Measurements from ENCODE around the gene IBA57.

The IBA57 gene

GRCh38 chr1:228176024-228176395, 10.4 kb downstream of the IBA57 start:
- no peaks in the 10 kb centered on the region for H4K20me1 ChIP-seq (ENCODE audit: insufficient read depth)
- H3K27me3 ChIP-seq (ENCODE audit: insufficient read depth, low read depth), result no peaks in the 10 kb centered on the region
- H3K4me3 ChIP-seq (IDR thresholded peaks at IDR 0.05; ENCODE audit: insufficient read depth, low read depth, low read length), result no peak overlapping the region
- no peak overlapping the region for H3K9ac ChIP-seq
- H3K36me3 ChIP-seq (ENCODE audit: insufficient read depth), result no peaks in the 10 kb centered on the region
- H3K4me1 ChIP-seq (ENCODE audit: low read depth, poor library complexity, severe bottlenecking), result no peaks in the 10 kb centered on the region
- H3K27ac ChIP-seq, result no peak overlapping the region
- H2AFZ ChIP-seq (ENCODE audit: low read depth), result no peak overlapping the region
- no peak for TF ChIP-seq CTCF (conservative IDR thresholded peaks at IDR 0.05; ENCODE audit: low read depth, low read length)
- H3K79me2 ChIP-seq (ENCODE audit: insufficient read depth, low read depth), result no peaks in the 10 kb centered on the region
- H3K4me2 ChIP-seq, result no peak overlapping the region

GRCh38 chr1:228176461-228177182, 11.0 kb downstream of the IBA57 start:
- H3K79me2 ChIP-seq (ENCODE audit: insufficient read depth, low read depth), result no peaks in the 10 kb centered on the region
- H3K4me3 ChIP-seq (IDR thresholded peaks at IDR 0.05; ENCODE audit: insufficient read depth, low read depth, low read length), result no peak overlapping the region
- no peak for TF ChIP-seq CTCF (conservative IDR thresholded peaks at IDR 0.05; ENCODE audit: low read depth, low read length)
- no peaks in the 10 kb centered on the region for H3K36me3 ChIP-seq (ENCODE audit: insufficient read depth)
- H3K4me1 ChIP-seq (ENCODE audit: low read depth, poor library complexity, severe bottlenecking), result no peaks in the 10 kb centered on the region
- H3K27ac ChIP-seq, result no peak overlapping the region
- no peak overlapping the region for H2AFZ ChIP-seq (ENCODE audit: low read depth)
- H3K4me2 ChIP-seq, result no peak overlapping the region
- H3K27me3 ChIP-seq (ENCODE audit: insufficient read depth, low read depth), result no peaks in the 10 kb centered on the region
- H3K9ac ChIP-seq, result no peak overlapping the region
- no peaks in the 10 kb centered on the region for H4K20me1 ChIP-seq (ENCODE audit: insufficient read depth)

- no peak overlapping the region for H3K9ac ChIP-seq
- no peak overlapping the region for H3K4me2 ChIP-seq
These were observed 11.5 kb downstream of the IBA57 start for GRCh38 chr1:228177183-228177475.

GRCh38 chr1:228177721-228178710, 12.4 kb downstream of the IBA57 start:
- no peak for TF ChIP-seq CTCF (conservative IDR thresholded peaks at IDR 0.05; ENCODE audit: low read depth, low read length)
- H3K27ac ChIP-seq, result no peak overlapping the region
- H3K79me2 ChIP-seq (ENCODE audit: insufficient read depth, low read depth), result no peaks in the 10 kb centered on the region
- no peak overlapping the region for H3K4me2 ChIP-seq
- no peaks in the 10 kb centered on the region for H3K4me1 ChIP-seq (ENCODE audit: low read depth, poor library complexity, severe bottlenecking)
- H4K20me1 ChIP-seq (ENCODE audit: insufficient read depth), result no peaks in the 10 kb centered on the region
- no peak overlapping the region for H3K9ac ChIP-seq
- H3K27me3 ChIP-seq (ENCODE audit: insufficient read depth, low read depth), result no peaks in the 10 kb centered on the region
- no peak overlapping the region for H2AFZ ChIP-seq (ENCODE audit: low read depth)
- H3K4me3 ChIP-seq (IDR thresholded peaks at IDR 0.05; ENCODE audit: insufficient read depth, low read depth, low read length), result no peak overlapping the region
- no peaks in the 10 kb centered on the region for H3K36me3 ChIP-seq (ENCODE audit: insufficient read depth)

More at GRCh38 chr1:228177183-228177475, 11.5 kb downstream of the IBA57 start:
- H3K27ac ChIP-seq, result no peak overlapping the region
- no peaks in the 10 kb centered on the region for H3K4me1 ChIP-seq (ENCODE audit: low read depth, poor library complexity, severe bottlenecking)
- no peaks in the 10 kb centered on the region for H4K20me1 ChIP-seq (ENCODE audit: insufficient read depth)
- no peaks in the 10 kb centered on the region for H3K36me3 ChIP-seq (ENCODE audit: insufficient read depth)
- no peak overlapping the region for H3K4me3 ChIP-seq (IDR thresholded peaks at IDR 0.05; ENCODE audit: insufficient read depth, low read depth, low read length)
- no peaks in the 10 kb centered on the region for H3K27me3 ChIP-seq (ENCODE audit: insufficient read depth, low read depth)
- H3K79me2 ChIP-seq (ENCODE audit: insufficient read depth, low read depth), result no peaks in the 10 kb centered on the region
- H2AFZ ChIP-seq (ENCODE audit: low read depth), result no peak overlapping the region
- no peak for TF ChIP-seq CTCF (conservative IDR thresholded peaks at IDR 0.05; ENCODE audit: low read depth, low read length)
